ENCODE measurements around the gene MACROD2. TPM values are rescaled to one million over a fixed set of nuclear protein-coding genes. Genes with fewer than 3 reads are reported as not detected.

MACROD2 gene
- total RNA-seq, 1 donor from 2014 or later = 78.2 TPM

DNA sequence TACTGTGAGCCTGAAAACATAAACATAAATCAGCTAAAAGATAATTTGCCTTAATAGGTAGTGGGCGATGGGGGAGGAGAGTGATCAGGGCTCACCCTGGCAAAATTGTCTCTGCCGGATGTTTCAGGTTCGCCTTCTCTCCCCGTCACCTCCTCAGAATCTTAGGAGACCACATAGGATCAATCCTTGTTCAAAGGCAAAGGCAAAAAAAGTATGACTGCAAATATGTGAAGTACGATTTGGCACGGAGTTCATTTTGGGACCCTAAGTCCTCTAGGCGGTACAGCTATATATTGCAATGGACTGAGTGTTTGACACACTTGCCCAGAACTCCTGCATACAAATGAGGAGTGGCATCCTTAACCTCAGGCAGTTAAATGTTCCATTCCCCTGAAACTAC, 991.3 kb downstream of the MACROD2 start:
- no peaks in the 10 kb centered on the region for H3K36me3 ChIP-seq
- DNase-seq = no peak
- no peaks in the 10 kb centered on the region for H3K4me1 ChIP-seq
- no peaks in the 10 kb centered on the region for H3K27me3 ChIP-seq
- no peak for TF ChIP-seq CTCF (IDR thresholded peaks at IDR 0.05)
- intact Hi-C loops (cut with DNase I) = no loop called here
- ATAC-seq = no peak
- peak overlapping the region; percentile 69 for H3K27ac ChIP-seq
- no peak overlapping the region for H3K4me3 ChIP-seq
- H3K9me3 ChIP-seq = no peaks in the 10 kb centered on the region

- ATAC-seq = no peak
- no peak for TF ChIP-seq CTCF (IDR thresholded peaks at IDR 0.05)
- no peak overlapping the region for H3K27ac ChIP-seq
Measured at GRCh38 chr20:14989535-14990290, 994.4 kb downstream of the MACROD2 start.

DNA sequence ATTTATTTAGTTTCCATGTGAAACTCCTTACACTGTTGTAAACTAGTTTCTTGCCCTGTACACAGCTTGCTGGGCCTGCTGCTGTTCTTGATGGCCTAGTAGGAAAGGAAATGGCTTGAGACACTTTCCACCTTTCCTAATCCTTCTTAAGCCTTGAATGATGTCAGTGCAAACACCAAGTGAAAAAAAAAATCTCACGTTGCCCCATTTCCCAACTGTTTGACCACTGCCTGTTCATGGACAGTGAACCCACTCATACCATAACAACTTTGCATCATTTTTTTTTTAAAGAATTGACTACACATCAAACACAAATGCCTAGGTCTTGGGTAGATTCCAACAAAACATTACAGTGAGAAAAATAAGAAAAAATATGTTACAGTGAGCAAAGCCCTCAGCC, 995.7 kb downstream of the MACROD2 start:
- Histone ChIP-seq H3K4me3 (no peak overlapping the region), H3K9me3 (no peaks in the 10 kb centered on the region), H3K36me3 (no peaks in the 10 kb centered on the region), H3K27me3 (no peaks in the 10 kb centered on the region), H3K4me1 (no peaks in the 10 kb centered on the region), H3K27ac (no peak overlapping the region)
- intact Hi-C loops (cut with DNase I) = no loop called here
- DNase-seq (no peak), ATAC-seq (no peak)
- no peak for TF ChIP-seq CTCF (IDR thresholded peaks at IDR 0.05)

More at GRCh38 chr20:14989535-14990290, 994.4 kb downstream of the MACROD2 start:
- Histone ChIP-seq H3K27me3 (no peaks in the 10 kb centered on the region), H3K36me3 (no peaks in the 10 kb centered on the region), H3K4me1 (no peaks in the 10 kb centered on the region), H3K4me3 (no peak overlapping the region), H3K9me3 (no peaks in the 10 kb centered on the region)
- no peak for DNase-seq
- intact Hi-C loops (cut with DNase I) = no loop called here

DNA sequence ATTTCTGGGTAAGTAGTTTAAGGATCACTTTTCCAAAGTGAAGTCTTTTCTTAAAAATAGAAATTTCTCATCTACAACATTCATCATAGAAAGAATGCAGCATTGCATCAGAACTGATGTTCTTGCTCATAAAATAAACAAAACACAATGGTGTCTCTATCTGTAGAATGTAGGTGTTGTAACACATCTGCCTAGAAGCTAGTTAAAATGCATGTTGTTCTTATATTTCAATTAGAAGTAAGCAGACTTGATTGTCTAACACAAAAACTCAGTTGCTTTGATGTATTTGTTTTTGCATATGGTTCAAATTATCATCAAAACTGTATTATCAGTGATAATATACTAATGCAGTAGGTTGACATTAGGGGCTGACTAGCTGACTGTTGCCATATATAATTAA, 996.8 kb downstream of the MACROD2 start:
- H3K4me1 ChIP-seq = no peaks in the 10 kb centered on the region
- no peak overlapping the region for H3K27ac ChIP-seq
- no peak for ATAC-seq
- no peak for DNase-seq
- no peaks in the 10 kb centered on the region for H3K36me3 ChIP-seq
- H3K27me3 ChIP-seq = no peaks in the 10 kb centered on the region
- no peak for TF ChIP-seq CTCF (IDR thresholded peaks at IDR 0.05)
- H3K9me3 ChIP-seq = peaks cover 4% of the 10 kb centered on the region
- intact Hi-C loops (cut with DNase I) = no loop called here
- no peak overlapping the region for H3K4me3 ChIP-seq

DNA sequence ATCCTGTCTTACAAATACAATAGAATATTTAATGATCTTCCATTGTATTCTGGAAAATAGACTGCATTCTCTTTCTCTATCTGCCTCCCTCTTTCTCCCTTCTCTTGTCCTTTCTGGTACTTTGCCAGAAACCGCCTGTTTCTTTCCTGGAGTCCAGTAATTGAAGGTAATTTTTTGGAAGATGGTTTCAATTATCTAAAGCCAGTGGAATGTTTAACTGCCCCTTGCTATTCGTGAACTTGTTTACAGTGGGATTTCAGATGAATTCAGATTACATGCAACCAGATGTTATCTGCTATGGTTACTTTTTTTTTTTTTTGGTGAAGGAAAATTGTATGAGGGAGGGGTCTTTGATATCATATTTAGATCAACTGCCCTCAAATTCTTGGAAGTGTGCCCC, 997.6 kb downstream of the MACROD2 start:
- no peak for TF ChIP-seq CTCF (IDR thresholded peaks at IDR 0.05)
- no peak overlapping the region for H3K4me3 ChIP-seq
- H3K4me1 ChIP-seq = no peaks in the 10 kb centered on the region
- no peak for ATAC-seq
- no peak overlapping the region for H3K27ac ChIP-seq
- intact Hi-C loops (cut with DNase I) = no loop called here
- DNase-seq = no peak
- peaks cover 4% of the 10 kb centered on the region for H3K9me3 ChIP-seq
- no peaks in the 10 kb centered on the region for H3K36me3 ChIP-seq
- no peaks in the 10 kb centered on the region for H3K27me3 ChIP-seq

Measured in upper lobe of right lung (tissue), 1 donor.